Mucosa of rectum (tissue), 2 donors: ENCODE data around the gene AP1AR.

ENCODE experiments used
- H3K27ac ChIP-seq, 2 donors: one replicate each; pipeline ENCODE4 v1.7.0; 2013; ENCODE audit warnings: inconsistent platforms in 2 of 2, low read depth in 2 of 2, low read length in 2 of 2
- H3K27me3 ChIP-seq, 2 donors: one replicate each; pipeline ENCODE4 v1.7.0; 2013; ENCODE audit warnings: low read length in 2 of 2; ENCODE audit not compliant: control insufficient read depth in 2 of 2, insufficient read depth in 2 of 2
- H3K36me3 ChIP-seq, 2 donors: one replicate each; pipeline ENCODE4 v1.7.0; 2013; ENCODE audit warnings: low read length in 2 of 2; ENCODE audit not compliant: control insufficient read depth in 2 of 2, insufficient read depth in 2 of 2
- H3K4me1 ChIP-seq, 2 donors: one replicate each; pipeline ENCODE4 v1.7.0; 2013; ENCODE audit warnings: low read length in 2 of 2, mild to moderate bottlenecking in 1 of 2; ENCODE audit not compliant: control insufficient read depth in 2 of 2, insufficient read depth in 2 of 2
- H3K4me3 ChIP-seq, 2 donors: one replicate each; pipeline ENCODE4 v1.7.0; 2013; ENCODE audit warnings: low read length in 2 of 2
- H3K9ac ChIP-seq, 2 donors: one replicate each; pipeline ENCODE4 v1.7.0; 2013; ENCODE audit warnings: low read length in 2 of 2, low read depth in 1 of 2, mild to moderate bottlenecking in 1 of 2
- H3K9me3 ChIP-seq, 2 donors: one replicate each; pipeline ENCODE4 v1.7.0; 2013; ENCODE audit warnings: low read length in 2 of 2; ENCODE audit not compliant: control insufficient read depth in 2 of 2
- donor health status: healthy.
- donor health status: Normal muscosa, but diverticular disease.

AP1AR gene

DNA sequence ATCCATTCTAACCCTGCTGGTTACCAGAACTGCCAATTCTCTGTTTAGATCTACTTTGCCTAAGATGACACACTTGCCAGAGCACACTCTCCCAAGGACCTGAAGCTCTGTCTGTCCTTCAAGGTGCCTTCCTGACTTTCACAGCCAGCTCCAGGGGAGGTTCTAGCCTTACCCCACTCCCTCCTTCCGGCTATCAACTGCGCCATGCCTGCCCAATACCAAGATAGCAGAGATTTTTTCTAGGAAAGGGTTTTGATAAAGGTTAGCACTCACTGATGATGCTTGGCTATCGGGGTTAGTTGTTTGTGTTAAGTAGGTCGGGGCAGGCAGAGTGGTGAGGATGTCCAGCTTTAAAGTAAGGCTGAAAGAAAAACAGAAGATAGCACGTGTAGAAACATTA lies 79.9 kb downstream of the AP1AR start:
- Histone ChIP-seq H3K27me3 (no peaks in the 10 kb centered on the region), H3K4me3 (no peak overlapping the region), H3K27ac (no peak overlapping the region), H3K9ac (no peak overlapping the region), H3K4me1 (no peaks in the 10 kb centered on the region), H3K9me3 (no peaks in the 10 kb centered on the region), H3K36me3 (no peaks in the 10 kb centered on the region)

DNA sequence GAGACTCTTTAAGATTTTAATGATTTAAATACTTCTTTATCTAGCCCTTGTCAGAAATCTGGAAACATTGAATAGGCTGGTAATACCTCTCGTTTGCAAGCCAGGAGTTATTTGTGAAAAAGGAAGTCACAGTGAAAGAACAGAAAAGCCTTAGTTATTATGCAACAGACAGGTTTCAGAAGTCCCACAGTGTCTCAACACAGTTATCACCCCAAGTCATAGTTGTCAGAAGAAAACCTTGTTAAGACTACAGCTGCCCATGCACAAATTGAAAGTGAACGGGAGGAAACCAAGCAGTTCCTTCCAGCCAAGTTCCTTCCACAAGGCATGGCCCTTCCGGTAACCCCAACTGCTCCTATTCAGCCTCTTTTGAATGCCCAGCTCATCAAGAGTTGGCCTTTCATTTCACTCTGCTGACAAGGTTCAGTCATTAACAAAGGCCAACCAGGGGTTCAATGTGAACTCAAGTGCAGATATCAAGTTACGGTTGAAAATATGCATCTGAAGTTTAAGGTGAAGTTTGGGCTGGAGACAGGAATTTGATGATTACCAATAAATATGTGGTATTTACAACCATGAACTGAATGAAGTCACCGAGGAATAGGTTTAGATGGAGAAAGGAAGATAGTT lies 81.1 kb downstream of the AP1AR start:
- H3K9ac ChIP-seq: no peak overlapping the region
- no peak overlapping the region for H3K4me3 ChIP-seq
- H3K4me1 ChIP-seq: no peaks in the 10 kb centered on the region
- H3K36me3 ChIP-seq: no peaks in the 10 kb centered on the region
- H3K27me3 ChIP-seq: no peaks in the 10 kb centered on the region
- H3K27ac ChIP-seq: peak overlapping the region in 1 of 2 donors; percentile 3
- no peaks in the 10 kb centered on the region for H3K9me3 ChIP-seq

DNA sequence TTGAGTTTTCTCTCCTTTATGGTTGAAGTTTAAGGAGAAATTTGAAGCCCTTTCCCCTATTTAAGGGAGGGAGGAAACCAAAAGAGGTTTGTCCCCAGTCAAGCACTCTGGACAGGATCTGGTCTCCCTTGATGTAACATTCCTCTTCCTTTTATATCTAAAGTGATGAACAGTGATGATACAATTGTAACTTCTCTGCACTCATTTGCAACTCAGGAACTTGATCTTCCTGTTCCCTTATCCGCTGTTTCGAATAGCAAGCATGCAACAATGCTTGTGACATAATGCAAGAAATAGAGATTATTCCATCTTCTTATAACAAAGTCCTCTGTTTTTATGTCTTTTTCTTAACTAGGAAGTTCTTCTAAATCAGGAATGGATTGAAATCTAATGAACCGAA lies 83.9 kb downstream of the AP1AR start:
- Histone ChIP-seq H3K9me3 (no peaks in the 10 kb centered on the region), H3K27me3 (no peaks in the 10 kb centered on the region), H3K4me1 (no peaks in the 10 kb centered on the region), H3K9ac (no peak overlapping the region), H3K27ac (no peak overlapping the region), H3K36me3 (peaks cover 0 to 5% of the 10 kb centered on the region in 2 donors), H3K4me3 (no peak overlapping the region)

DNA sequence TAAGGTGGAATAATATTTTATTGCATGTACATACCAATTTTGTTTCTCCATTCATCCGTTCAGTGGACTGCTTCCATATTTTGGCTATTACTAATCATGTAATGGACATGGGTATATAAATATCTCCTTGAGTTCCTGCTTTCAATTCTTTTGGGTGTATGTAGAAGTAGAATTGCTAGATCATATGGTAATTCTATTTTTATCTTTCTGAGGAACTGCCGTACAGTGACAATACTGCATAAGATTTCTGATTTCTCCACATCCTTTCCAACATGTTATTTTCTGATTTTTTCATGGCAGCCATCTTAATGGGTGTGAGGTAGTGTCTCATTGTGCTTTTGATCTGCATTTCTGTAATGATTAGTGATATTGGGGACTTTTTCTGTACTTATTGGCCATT lies 84.8 kb downstream of the AP1AR start:
- H3K9ac ChIP-seq: no peak overlapping the region
- no peak overlapping the region for H3K27ac ChIP-seq
- no peaks in the 10 kb centered on the region for H3K4me1 ChIP-seq
- H3K36me3 ChIP-seq: peaks cover 0 to 5% of the 10 kb centered on the region in 2 donors
- H3K4me3 ChIP-seq: no peak overlapping the region
- no peaks in the 10 kb centered on the region for H3K27me3 ChIP-seq
- no peaks in the 10 kb centered on the region for H3K9me3 ChIP-seq

DNA sequence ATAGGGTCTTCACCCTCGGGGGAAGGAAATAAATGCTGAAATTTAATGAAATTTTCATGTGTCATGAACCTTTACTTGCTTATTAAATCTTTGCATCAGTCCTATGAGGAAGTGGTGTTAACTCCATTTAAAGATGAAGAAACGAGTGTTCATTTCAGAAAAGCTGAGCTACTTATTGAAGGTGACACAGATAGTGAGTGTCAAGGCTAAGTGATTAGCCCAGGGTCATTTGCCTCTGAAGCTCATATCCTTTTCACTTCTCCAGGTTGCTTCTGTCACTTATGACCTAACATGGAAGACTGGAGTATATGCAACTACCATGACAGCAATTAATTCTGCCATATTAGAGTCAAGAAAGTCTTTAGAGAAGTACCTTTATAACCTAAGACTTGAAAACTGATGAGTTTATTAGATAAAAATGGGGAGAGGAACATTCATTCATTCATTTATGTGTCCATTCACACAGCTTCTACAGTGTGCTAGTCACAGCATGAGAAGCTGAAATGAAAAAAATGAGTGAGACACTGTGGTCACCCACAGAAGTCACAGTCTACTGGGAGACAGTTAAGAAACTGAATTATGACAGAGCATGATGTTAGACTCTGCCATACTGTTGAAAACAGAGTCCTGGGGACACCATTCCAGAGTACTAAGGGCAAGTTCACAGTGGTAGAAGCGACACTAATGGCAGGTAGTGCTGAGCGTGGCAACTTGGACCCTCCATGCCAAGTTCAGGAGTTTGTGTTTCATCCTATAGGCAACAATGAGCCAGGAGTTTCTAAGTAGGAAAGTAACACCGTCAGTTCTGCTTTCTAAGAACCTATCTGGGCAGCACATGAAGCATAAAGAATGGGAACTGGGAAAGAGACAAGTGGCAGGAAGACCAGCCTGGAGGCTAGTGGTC lies 86.9 kb downstream of the AP1AR start:
- H3K27ac ChIP-seq: no peak overlapping the region
- H3K9ac ChIP-seq: no peak overlapping the region
- H3K36me3 ChIP-seq: peaks cover 0 to 5% of the 10 kb centered on the region in 2 donors

More for the DNA sequence above, 86.9 kb downstream of the AP1AR start:
- H3K4me1 ChIP-seq: no peaks in the 10 kb centered on the region
- no peaks in the 10 kb centered on the region for H3K27me3 ChIP-seq
- H3K9me3 ChIP-seq: no peaks in the 10 kb centered on the region
- no peak overlapping the region for H3K4me3 ChIP-seq
